ENCODE data around the gene MEP1B.
A peak's percentile ranks its signal among the peaks of the same experiment; 100 is the strongest.
"Not testable (repeated sequence)": the region's sequence is repeated elsewhere in the genome, so short reads cannot be mapped to it uniquely, and the experiment has no call there.

Gene MEP1B

GRCh38 chr18:32189790-32190189 lies at the start of gene MEP1B:
Gene MEP1B (plus strand): TSS chr18:32190039. CDS start chr18:32190071, 32 bp downstream.
- DNase-seq (ENCODE audit: low read depth), result no peak

GRCh38 chr18:32148185-32148870 lies 41.5 kb upstream of the MEP1B start:
- no peak for DNase-seq (ENCODE audit: low read depth)

GRCh38 chr18:32152705-32153448 lies 37.0 kb upstream of the MEP1B start:
- no peak for DNase-seq (ENCODE audit: low read depth)

- DNase-seq (ENCODE audit: low read depth), result no peak
Observed at GRCh38 chr18:32156855-32157254, 33.0 kb upstream of the MEP1B start.

- DNase-seq (ENCODE audit: low read depth), result no peak
Observed at GRCh38 chr18:32157580-32157979, 32.3 kb upstream of the MEP1B start.

- peak; percentile 38 for DNase-seq (ENCODE audit: low read depth)
Observed at GRCh38 chr18:32158108-32158624, 31.7 kb upstream of the MEP1B start.

- not testable (repeated sequence) for DNase-seq (ENCODE audit: low read depth)
Observed at GRCh38 chr18:32158631-32159030, 31.2 kb upstream of the MEP1B start.

- DNase-seq (ENCODE audit: low read depth), result no peak
Observed at GRCh38 chr18:32160547-32160946, 29.3 kb upstream of the MEP1B start.

- no peak for DNase-seq (ENCODE audit: low read depth)
Observed at GRCh38 chr18:32167980-32168730, 21.7 kb upstream of the MEP1B start.

- DNase-seq (ENCODE audit: low read depth), result no peak
Observed at GRCh38 chr18:32173654-32174053, 16.2 kb upstream of the MEP1B start.

- DNase-seq (ENCODE audit: low read depth), result no peak
Observed at GRCh38 chr18:32174719-32175118, 15.1 kb upstream of the MEP1B start.

GRCh38 chr18:32175265-32175664 lies 14.6 kb upstream of the MEP1B start:
- no peak for DNase-seq (ENCODE audit: low read depth)

GRCh38 chr18:32176745-32177144 lies 13.1 kb upstream of the MEP1B start:
- not testable (repeated sequence) for DNase-seq (ENCODE audit: low read depth)

GRCh38 chr18:32177530-32177929 lies 12.3 kb upstream of the MEP1B start:
- no peak for DNase-seq (ENCODE audit: low read depth)

- no peak for DNase-seq (ENCODE audit: low read depth)
Observed at GRCh38 chr18:32183503-32183902, 6.3 kb upstream of the MEP1B start.

- DNase-seq (ENCODE audit: low read depth), result no peak
Observed at GRCh38 chr18:32190209-32190608, 370 bp downstream of the MEP1B start.

- DNase-seq (ENCODE audit: low read depth), result no peak
Observed at GRCh38 chr18:32195881-32196815, 6.3 kb downstream of the MEP1B start.

GRCh38 chr18:32200766-32201165 lies 10.9 kb downstream of the MEP1B start:
- no peak for DNase-seq (ENCODE audit: low read depth)

GRCh38 chr18:32201948-32202672 lies 12.3 kb downstream of the MEP1B start:
- DNase-seq (ENCODE audit: low read depth), result no peak

- DNase-seq (ENCODE audit: low read depth), result no peak
Observed at GRCh38 chr18:32208023-32208422, 18.2 kb downstream of the MEP1B start.

GRCh38 chr18:32208577-32208976 lies 18.7 kb downstream of the MEP1B start:
- DNase-seq (ENCODE audit: low read depth), result no peak

All from GM04503 (cell line).